Measurements from ENCODE around the gene NGEF. TPM values are rescaled to one million over a fixed set of nuclear protein-coding genes. Genes with fewer than 3 reads are reported as not detected.

Gene NGEF
- total RNA-seq, 2 donors from 2014 or later, result 0.81 to 3.6 TPM

GRCh38 chr2:233048569-233049193 is 35.6 kb upstream of the NGEF start:
- Histone ChIP-seq H3K9me3 (no peaks in the 10 kb centered on the region), H3K36me3 (no peaks in the 10 kb centered on the region), H3K27ac (no peak overlapping the region), H3K4me1 (ENCODE audit: control insufficient read depth in 1 of 2, low read depth in 2 of 2) (peaks cover 0 to under 1% of the 10 kb centered on the region in 2 donors), H3K27me3 (replicated peaks; ENCODE audit: insufficient read depth) (no peaks in the 10 kb centered on the region), H3K4me3 (no peak overlapping the region)
- ATAC-seq (ENCODE audit: insufficient number of reproducible peaks, low FRiP score, low read depth) (no peak), DNase-seq (ENCODE audit: low spot score) (no peak)
- TF ChIP-seq CTCF (IDR thresholded peaks at IDR 0.05), result no peak

GRCh38 chr2:233047667-233048066 is 34.6 kb upstream of the NGEF start:
- ATAC-seq (ENCODE audit: insufficient number of reproducible peaks, low FRiP score, low read depth) (no peak), DNase-seq (ENCODE audit: low spot score) (no peak)
- Histone ChIP-seq H3K4me1 (ENCODE audit: control insufficient read depth in 1 of 2, low read depth in 2 of 2) (no peaks in the 10 kb centered on the region), H3K4me3 (no peak overlapping the region), H3K36me3 (no peaks in the 10 kb centered on the region), H3K27ac (no peak overlapping the region), H3K9me3 (no peaks in the 10 kb centered on the region), H3K27me3 (replicated peaks; ENCODE audit: insufficient read depth) (no peaks in the 10 kb centered on the region)
- TF ChIP-seq CTCF (IDR thresholded peaks at IDR 0.05), result no peak

- no peak overlapping the region for H3K4me3 ChIP-seq
- H3K27ac ChIP-seq, result no peak overlapping the region
- no peaks in the 10 kb centered on the region for H3K9me3 ChIP-seq
- DNase-seq (ENCODE audit: low spot score), result no peak
- TF ChIP-seq CTCF (IDR thresholded peaks at IDR 0.05), result no peak
- H3K4me1 ChIP-seq (ENCODE audit: control insufficient read depth in 1 of 2, low read depth in 2 of 2), result no peaks in the 10 kb centered on the region
- no peaks in the 10 kb centered on the region for H3K27me3 ChIP-seq (replicated peaks; ENCODE audit: insufficient read depth)
- H3K36me3 ChIP-seq, result no peaks in the 10 kb centered on the region
- ATAC-seq (ENCODE audit: insufficient number of reproducible peaks, low FRiP score, low read depth), result no peak
Observed at GRCh38 chr2:233047206-233047605, 34.1 kb upstream of the NGEF start.

GRCh38 chr2:233044974-233045605 is 32.0 kb upstream of the NGEF start:
- no peak for ATAC-seq (ENCODE audit: insufficient number of reproducible peaks, low FRiP score, low read depth)
- TF ChIP-seq CTCF (IDR thresholded peaks at IDR 0.05), result no peak
- H3K9me3 ChIP-seq, result no peaks in the 10 kb centered on the region
- H3K4me3 ChIP-seq, result no peak overlapping the region
- H3K4me1 ChIP-seq (ENCODE audit: control insufficient read depth in 1 of 2, low read depth in 2 of 2), result no peaks in the 10 kb centered on the region
- no peak for DNase-seq (ENCODE audit: low spot score)
- no peaks in the 10 kb centered on the region for H3K27me3 ChIP-seq (replicated peaks; ENCODE audit: insufficient read depth)
- no peaks in the 10 kb centered on the region for H3K36me3 ChIP-seq
- H3K27ac ChIP-seq, result no peak overlapping the region

GRCh38 chr2:233042549-233042948 is 29.5 kb upstream of the NGEF start:
- H3K4me3 ChIP-seq, result no peak overlapping the region
- no peaks in the 10 kb centered on the region for H3K36me3 ChIP-seq
- no peak overlapping the region for H3K27ac ChIP-seq
- DNase-seq (ENCODE audit: low spot score) (no peak), ATAC-seq (ENCODE audit: insufficient number of reproducible peaks, low FRiP score, low read depth) (no peak)
- no peaks in the 10 kb centered on the region for H3K9me3 ChIP-seq
- TF ChIP-seq CTCF (IDR thresholded peaks at IDR 0.05), result no peak
- no peaks in the 10 kb centered on the region for H3K27me3 ChIP-seq (replicated peaks; ENCODE audit: insufficient read depth)
- no peaks in the 10 kb centered on the region for H3K4me1 ChIP-seq (ENCODE audit: control insufficient read depth in 1 of 2, low read depth in 2 of 2)

Measured in thoracic aorta (tissue), 2 donors.